Measurements from ENCODE around the gene BZW1. TPM values are rescaled to one million over a fixed set of nuclear protein-coding genes. Genes with fewer than 3 reads are reported as not detected.
"Not testable (repeated sequence)": the region's sequence is repeated elsewhere in the genome, so short reads cannot be mapped to it uniquely, and the experiment has no call there.

BZW1 gene
- total RNA-seq, 1 donor from 2014 or later = 80.4 TPM

DNA sequence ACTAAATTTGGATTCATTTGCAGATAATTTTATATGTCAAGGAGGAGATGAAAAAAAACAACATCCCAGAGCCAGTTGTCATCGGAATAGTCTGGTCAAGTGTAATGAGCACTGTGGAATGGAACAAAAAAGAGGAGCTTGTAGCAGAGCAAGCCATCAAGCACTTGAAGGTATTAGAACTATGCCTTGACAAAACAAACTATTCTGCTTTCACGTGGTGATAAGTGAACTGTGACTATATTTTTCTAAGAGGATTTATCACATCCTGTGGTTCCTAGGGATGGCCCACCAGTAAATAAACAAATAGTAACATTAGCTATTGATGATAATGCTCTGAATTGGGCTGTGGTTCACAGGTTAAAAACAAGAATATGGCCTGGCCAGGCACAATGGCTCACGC lies 7.0 kb downstream of the BZW1 start:
- ATAC-seq; intact Hi-C loops (cut with DNase I); DNase-seq (ENCODE audit: missing footprints): not testable (repeated sequence)

DNA sequence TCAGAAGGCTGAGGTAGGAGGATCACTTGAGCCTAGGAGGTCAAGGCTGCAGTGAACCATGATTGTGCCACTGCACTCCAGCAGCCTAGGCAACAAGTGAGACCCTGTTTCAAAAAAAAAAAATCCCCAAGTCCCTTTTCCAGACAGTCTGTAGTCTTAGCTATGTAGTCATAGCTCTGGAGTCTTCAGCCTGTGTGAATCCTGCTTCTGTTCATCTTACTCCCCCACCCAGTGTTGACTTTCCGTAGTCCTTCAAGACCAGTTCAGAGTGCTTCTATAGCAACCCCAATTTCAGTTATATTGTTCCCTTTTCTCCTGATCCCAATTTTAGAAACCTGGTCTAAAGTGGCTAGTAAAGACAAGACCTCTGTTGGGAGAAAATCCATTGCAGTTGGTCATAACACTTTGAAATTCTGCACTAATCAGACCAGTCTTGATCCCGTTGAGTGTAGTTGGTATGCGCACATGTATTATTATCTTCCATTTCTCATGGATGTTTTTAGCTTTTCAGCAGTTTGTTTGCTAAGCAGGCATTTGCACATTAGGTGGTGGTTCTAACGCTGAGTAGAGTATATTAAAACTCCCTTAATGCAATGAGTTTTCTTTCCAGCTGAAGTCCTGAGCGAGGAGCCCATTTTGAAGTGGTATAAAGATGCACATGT lies 9.0 kb downstream of the BZW1 start:
- intact Hi-C loops (cut with DNase I) = no loop called here
- DNase-seq (ENCODE audit: missing footprints) (no peak), ATAC-seq (peak; percentile 10)

DNA sequence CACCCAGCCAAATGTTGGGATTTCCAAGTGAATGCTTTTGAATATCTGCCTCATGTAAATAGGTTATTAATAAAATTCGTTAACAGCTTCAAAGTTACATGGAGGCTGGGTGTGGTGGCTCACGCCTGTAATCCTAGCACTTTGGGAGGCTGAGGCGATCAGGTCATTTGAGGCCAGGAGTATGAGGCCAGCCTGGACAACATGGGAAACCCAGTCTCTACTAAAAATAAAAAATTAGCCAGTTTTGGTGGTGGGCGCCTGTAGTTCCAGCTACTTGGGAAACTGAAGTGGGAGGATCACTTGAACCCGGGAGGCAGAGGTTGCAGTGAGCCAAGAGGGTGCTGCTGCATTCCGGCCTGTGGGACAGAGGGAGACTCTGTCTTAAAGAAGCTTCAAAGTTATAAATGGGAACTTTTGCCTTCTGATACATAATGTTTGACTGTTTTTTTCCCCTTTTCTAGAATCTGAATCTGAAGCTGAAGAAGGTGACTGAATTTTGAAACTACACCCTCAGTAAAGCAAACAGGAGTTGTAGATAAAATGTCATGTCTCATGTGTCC lies 10.1 kb downstream of the BZW1 start:
- intact Hi-C loops (cut with DNase I) = no loop called here
- DNase-seq (ENCODE audit: missing footprints) (no peak), ATAC-seq (no peak)

DNA sequence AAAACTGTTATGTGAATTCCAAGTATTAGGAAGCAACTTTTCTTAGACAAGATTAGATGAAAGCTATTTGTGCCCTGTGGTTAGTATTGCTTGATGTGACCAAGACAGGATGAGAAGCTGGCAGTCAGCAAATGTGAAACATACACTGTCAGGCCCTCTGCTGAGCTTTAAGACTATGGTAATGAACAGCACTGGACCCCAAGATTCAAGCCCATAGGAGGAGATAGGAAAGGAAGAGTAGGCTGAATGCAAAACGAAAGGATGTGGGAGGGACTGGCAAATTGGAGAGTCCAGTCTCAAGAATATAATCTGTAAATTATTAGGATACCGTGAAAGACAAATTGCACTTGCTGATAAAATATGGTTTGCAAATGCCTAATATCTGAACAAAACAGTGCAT lies 16.4 kb downstream of the BZW1 start:
- no peak for ATAC-seq
- DNase-seq (ENCODE audit: missing footprints) = no peak
- intact Hi-C loops (cut with DNase I) = no loop called here

DNA sequence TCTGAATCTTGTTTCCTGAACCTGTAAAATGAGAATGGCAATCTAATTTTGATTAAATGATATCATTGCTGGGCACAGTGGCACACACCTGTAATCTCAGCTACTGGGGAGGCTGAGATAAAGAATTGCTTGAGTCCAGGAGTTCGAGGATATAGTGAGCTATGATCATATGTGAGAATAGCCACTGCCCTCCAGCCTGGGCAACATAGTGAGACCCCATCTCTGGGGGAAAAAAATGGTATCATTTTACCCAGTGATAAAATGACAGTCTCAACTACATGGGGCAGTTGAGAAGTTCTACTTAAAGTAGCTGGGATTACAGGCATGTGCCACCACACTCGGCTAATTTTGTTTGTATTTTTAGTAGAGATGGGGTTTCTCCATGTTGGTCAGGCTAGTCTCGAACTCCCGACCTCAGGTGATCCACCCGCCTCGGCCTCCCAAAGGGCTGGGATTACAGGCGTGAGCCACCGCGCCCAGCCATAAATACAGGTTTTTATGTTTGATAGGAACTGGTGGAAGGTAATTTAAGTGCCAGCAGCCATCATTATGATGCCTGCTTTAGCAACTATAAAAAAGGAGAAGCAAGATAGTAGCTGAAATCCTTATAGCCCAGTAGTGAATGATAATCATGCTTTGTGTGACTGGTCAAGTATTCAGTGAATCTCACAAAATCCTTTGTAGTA lies 17.0 kb downstream of the BZW1 start:
- ATAC-seq (no peak), DNase-seq (ENCODE audit: missing footprints) (no peak)
- intact Hi-C loops (cut with DNase I) = no loop called here

DNA sequence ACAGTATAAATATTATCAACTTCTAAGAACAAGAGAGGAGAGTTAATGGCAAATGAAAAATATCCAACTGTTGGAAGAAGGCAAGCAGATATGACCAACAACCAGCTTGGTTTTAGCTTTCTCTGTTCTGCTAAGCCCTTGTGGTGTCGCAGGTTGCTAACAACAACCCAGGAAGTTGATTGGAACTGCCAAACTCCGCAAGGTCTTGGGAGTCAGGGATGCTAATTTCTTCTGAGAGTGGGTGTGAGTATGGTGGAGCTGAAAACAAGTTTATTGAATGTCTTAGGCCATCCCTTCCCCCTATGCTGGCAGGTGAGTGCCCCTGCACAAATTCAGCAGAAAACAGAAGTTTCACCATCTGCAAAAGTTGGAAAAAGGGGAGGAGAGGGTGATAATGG lies 17.5 kb downstream of the BZW1 start:
- no peak for DNase-seq (ENCODE audit: missing footprints)
- no peak for ATAC-seq
- intact Hi-C loops (cut with DNase I) = no loop called here

DNA sequence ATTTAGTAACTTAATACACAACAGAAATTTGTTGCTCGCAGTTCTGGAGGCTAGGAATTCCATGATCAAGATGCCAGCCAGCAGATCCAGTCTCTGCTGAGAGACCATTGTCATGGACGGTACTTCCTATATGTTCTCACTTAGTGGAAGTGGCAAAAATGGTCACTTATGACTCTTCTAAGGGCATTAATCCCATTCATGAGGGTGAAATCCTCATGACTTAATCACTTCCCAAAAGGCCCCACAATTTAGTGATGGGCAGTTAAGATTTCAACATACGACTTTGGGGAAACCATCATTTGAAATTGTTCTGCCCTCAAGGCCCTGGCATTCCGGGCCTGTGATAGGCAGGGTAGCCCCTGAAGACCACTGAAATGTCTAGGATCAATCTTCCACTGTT lies 23.0 kb downstream of the BZW1 start:
- intact Hi-C loops (cut with DNase I) = no loop called here
- no peak for DNase-seq (ENCODE audit: missing footprints)
- no peak for ATAC-seq

DNA sequence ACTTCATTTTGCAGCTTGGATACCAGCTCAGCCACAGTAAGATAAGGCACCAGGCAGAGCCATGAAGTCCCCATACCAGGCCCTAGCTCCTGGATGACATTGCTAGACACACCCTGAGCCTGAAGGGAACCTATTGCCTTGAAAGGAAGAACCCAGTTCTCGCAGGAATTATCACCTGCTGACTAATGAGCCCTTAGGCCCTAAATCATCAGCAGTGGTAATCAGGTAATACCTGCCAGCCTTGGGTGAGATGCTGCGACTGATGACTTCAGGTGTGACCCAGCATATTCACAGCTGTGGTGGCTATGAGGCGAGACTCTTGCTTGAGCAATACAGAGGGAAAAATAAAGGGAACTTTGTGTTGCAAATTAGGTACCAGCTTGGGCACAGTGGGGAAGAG lies 27.8 kb downstream of the BZW1 start:
- DNase-seq (ENCODE audit: missing footprints) (no peak), ATAC-seq (no peak)
- intact Hi-C loops (cut with DNase I) = no loop called here

DNA sequence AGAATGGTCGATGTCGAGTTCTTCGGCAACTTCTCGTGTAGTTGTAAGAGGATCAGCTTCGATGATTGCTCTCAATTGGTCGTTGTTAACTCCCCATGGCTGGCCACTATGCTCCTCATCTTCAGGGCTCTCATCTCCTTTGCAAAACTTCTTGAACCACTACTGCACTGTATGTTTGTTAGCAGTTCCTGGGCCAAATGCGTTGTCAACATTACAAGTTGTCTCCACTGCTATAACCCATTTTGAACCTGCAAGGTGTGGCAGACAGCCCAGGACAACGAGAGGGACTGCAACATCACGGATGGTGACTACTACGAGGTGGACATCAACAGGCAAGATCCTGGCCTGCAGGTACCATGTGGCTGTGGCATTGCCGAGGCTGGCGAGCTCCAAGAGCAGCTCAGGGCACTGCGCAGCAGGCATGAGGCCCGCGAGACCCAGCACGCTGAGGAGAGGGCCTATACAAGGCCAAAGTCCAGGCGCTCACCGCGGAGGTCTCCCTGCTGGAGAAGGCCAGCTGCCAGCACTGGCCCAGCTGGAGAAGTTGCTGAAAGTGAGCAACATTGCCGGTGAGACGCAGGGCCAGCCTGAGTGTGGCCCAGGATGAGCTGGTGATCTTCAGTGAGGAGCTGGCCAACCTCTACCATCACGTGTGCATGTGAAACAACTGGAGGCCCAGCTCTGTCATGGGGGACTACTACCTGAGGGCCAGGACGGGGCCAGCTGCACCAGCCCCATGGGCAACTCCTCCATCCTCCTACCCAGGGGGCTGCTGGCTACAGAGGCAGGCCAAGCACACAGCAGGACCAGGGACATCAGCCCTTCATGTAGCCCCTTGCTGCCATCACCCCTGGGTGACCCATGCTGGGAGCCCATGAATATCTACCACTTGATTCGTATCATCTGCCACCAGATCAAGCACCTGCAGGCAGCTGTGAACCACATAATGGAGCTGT lies 32.6 kb downstream of the BZW1 start:
- intact Hi-C loops (cut with DNase I) = no loop called here
- ATAC-seq (no peak), DNase-seq (ENCODE audit: missing footprints) (no peak)

DNA sequence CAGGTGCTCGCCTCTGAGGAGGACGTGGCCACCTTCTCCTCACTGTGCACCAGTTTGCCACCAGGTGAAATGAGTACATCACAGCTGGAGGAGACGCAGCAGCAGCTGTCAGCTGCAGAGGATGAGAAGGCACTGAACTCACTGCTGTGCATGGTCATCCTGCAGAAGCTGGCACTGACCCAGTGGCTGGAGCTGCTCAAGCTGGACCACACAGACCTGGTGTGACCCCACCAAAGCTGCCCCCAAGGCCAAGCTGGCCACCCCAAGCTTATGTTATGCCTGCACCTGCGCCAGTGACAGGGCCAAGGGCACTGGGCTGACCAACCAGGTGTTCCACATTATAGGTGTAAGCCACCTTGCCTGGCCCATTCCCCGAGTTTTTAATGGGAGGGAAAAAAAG lies 33.5 kb downstream of the BZW1 start:
- intact Hi-C loops (cut with DNase I) = no loop called here
- ATAC-seq (no peak), DNase-seq (ENCODE audit: missing footprints) (no peak)

DNA sequence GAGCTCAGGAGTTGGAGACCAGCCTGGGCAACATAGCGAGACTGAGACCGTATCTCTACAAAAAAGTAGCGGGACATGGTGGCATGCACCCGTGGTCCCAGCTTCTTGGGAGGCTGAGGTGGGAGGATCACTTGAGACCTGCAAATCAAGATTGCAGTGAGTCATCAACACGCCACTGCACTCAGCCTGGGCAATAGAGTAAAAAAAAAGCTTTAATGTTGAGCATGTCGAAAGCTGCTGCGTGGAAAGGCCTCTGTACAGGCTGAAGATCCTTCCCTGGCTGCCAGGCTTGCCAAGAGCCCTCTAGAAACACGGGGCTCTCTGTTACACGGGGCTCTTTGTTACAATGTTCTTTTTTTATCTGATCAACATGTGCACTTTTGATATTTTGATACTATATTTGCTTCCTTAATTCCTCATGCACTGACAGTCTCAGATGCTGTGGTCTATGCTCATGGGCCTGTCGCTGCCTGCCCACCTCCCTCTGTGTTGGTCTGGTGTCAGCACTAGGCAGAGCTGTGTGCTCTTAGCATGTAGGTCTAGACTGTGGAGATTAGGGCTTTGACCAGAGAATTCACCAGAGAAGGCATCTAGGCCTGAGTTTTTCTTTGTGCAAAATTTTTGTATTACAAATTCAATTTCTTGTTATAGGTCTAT lies 34.1 kb downstream of the BZW1 start:
- peak; percentile 8 for ATAC-seq
- DNase-seq (ENCODE audit: missing footprints) = no peak
- intact Hi-C loops (cut with DNase I) = no loop called here

DNA sequence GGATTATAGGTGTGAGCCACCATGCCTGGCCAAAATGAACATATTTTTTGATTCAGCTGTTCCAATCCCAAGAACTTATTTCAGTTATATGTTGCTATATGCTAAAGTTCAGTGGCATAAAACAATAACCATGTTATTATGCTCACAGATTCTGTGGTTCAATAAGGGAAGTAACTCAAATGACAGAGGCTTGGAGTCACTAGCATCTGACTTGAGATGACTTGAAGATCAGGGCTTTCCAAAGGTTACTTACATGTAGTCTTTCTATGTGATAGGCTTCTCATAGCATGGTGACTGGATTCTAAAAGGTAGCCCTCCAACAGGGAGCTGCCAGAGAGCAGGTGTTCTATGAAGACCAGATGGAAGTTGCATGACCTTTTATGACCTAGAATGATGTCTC lies 35.6 kb downstream of the BZW1 start:
- intact Hi-C loops (cut with DNase I) = no loop called here
- DNase-seq (ENCODE audit: missing footprints) (no peak), ATAC-seq (no peak)

DNA sequence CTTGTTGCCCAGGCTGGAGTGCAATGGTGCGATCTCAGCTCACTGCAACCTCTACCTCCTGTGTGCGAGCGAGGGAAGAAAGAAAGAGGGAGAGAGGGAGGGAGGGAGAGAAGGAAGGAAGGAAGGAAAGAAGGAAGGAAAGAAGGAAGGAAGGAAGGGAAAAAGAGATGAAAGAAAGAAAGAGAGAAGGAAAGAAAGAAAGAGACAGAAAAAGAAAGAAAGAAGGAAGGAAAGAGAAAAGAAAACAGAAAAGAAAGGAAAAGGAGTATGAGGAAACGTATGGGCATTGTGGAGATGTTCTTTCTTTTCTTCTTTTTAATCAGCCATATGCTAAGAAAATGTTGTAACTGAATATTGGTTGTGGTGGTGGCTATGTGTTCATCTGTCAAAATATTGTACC lies 36.2 kb downstream of the BZW1 start:
- ATAC-seq = no peak
- intact Hi-C loops (cut with DNase I) = no loop called here
- DNase-seq (ENCODE audit: missing footprints) = no peak

DNA sequence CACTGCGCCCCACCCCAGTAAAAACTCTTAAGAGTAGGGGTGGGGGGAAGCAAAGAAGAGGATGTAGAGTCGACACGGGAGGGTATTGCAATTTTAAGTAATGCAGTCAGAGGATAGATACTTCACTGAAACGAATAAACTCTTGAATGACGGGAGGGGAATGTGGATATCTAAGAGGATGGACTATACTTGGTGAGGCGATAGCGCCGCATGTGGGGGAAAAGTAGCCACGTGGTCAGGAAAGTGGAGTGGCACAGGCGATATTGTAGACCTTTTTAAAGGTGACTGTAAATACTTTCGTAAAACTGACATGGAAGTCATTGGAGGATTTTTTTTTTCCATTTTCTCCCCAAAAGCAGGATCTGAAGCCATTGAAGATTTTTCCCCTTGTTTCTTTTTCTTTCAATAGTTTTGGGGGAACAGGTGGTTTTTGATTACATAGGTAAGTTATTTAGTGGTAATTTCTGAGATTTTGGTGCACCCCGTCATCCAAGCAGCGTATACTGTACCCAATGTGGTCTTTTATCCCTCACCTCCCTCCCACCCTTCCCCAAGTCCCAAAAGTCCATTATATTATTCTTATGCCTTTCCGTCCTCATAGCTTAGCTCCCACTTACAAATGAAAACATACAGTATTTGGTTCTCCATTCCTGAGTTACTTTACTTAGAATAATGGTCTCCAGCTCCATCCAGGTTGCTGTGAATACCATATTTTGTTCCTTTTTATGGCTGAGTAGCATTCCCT lies 39.0 kb downstream of the BZW1 start:
- DNase-seq (ENCODE audit: missing footprints) (no peak), ATAC-seq (peak; percentile 37)
- intact Hi-C loops (cut with DNase I) = no loop called here

DNA sequence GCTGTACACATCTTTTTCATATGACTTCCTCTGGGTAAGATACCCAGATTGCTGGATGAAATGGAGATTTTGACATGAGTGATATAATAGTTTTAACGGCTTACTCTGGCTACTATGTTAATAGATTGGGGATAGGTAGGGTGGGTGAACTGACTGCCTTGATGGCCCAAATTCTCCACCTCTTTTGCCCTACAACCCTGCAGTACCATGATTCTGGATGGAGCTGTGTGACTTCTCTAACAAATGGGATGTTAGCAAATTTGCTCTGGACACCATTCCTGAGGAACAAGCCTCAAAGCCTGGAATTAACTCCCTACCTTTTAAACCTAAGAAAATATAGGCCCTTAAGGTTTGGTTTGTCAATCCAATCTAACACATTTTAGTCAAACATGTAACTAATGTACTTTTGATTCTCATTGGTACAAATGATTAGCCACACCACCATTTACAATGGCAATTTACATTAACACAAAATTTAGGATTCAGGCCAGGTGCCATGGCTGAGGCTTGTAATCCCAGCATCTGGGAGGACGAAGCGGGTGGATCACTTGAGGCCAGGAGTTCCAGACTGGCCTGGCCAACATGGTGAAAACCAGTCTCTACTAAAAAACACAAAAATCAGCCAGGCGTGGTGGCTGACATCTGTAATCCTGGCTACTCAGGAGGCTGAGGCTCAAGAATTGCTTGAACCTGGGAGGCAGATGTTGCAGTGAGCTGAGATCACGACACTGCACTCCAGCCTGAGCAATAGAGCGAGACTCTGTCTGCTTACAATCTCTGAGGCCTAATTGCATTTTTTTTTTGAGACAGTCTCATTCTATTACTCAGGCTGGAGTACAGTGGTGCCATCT lies 39.9 kb downstream of the BZW1 start:
- no peak for DNase-seq (ENCODE audit: missing footprints)
- no peak for ATAC-seq
- intact Hi-C loops (cut with DNase I) = no loop called here

DNA sequence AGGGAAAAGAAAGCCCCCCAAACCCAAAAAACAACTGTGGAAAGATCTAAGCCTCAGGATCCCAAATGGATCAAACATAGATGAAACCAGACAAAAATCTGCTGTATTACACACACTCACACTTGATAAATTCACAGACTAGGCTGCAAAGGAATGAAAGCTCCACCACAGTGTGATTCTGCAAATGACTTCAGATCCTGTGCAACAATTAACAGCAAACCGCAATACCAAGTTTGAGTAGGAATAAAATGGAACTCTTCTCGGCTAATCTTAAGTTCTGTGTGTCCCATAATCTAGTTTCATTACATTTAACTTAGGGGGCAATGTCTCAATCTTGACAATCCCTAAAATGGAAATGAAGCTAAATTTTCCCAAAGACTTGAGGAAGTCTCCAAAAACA lies 40.9 kb downstream of the BZW1 start:
- ATAC-seq = no peak
- intact Hi-C loops (cut with DNase I) = no loop called here
- DNase-seq (ENCODE audit: missing footprints) = no peak

DNA sequence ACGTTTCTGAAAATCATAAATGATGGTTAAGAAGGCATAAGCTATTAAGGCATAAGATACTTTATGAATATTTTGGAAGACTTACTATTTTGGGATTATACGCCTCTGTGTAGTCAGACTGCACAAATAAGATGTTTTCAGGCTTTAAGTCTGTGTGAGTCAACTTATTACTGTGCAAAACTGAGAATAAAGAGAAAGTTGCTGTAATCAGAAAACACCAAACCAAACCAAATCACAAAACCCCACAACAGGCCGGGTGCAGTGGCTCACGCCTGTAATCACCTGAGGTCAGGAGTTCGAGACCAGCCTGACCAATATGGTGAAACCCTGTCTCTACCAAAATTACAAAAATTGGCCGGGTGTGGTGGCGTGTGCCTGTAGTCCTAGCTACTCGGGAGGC lies 45.1 kb downstream of the BZW1 start:
- intact Hi-C loops (cut with DNase I) = no loop called here
- ATAC-seq = no peak

More for the DNA sequence above, 45.1 kb downstream of the BZW1 start:
- no peak for DNase-seq (ENCODE audit: missing footprints)

All from Right ventricle myocardium inferior (tissue), 1 donor.